ENCODE data around the gene HECTD4. TPM values are rescaled to one million over a fixed set of nuclear protein-coding genes. Genes with fewer than 3 reads are reported as not detected.

HECTD4 gene
- total RNA-seq, 2 experiments from 2014 or later: 34.5 to 62.4 TPM

DNA sequence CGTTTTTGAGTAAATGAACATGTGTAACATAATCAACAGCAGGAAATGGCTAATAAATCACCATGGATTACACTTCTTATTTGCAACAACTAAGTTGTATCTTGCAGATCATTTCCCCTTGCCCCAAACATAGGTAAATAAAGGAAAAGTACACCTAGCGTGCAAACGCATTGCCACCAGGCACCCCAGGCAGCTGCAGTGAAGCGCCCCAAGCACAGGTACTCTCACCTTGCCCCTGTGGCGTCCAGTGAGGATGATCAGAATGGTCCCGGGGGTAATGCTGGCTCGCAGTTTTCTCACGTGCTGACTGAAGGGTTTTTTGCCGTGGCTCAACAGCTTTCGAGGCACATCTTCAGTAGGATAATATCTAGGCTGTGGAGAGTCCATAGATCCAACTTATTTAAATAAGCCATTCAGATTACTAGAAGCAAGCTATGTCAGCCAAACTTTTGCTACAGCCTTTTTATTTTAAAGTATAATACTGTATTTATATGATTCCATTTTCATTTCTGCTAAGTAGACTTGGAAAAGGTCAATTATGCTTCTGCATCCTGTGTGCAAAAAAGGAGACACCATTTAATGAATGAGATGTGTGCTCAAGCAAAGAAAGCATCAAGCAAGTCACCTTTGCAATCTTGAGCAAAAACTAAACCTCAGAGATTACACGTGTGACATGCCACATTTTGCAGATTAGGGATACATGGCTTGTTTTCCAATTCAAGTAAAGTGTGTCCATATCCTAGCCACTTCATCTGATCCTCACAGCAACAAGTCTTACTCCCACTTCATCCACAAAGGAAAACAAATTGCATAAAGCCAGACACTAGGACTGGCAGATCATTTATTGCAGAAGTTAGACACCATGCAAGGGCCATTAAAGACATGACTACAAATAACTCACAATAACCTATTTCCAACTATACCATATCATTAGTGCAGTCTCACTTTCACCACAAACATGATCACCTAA is 24.6 kb upstream of the HECTD4 start:
- Histone ChIP-seq H3K27ac (ENCODE audit: low read depth, low read length, poor library complexity, severe bottlenecking) (no peak overlapping the region), H3K9me2 (ENCODE audit: insufficient read depth, low read length) (no peaks in the 10 kb centered on the region), H3K4me1 (ENCODE audit: insufficient read depth, low read length, poor library complexity, severe bottlenecking) (peaks cover 33% of the 10 kb centered on the region), H3K9me3 (ENCODE audit: low read length) (no peaks in the 10 kb centered on the region), H3K4me3 (ENCODE audit: low read depth, low read length, poor library complexity, severe bottlenecking) (peak overlapping the region; percentile 81), H2AFZ (ENCODE audit: low read length) (no peak overlapping the region), H3K36me3 (ENCODE audit: insufficient read depth, low read length) (peaks cover 60% of the 10 kb centered on the region), H4K20me1 (ENCODE audit: insufficient read depth, low read length) (peaks cover 29% of the 10 kb centered on the region), H3K4me2 (ENCODE audit: low read length) (peak overlapping the region; percentile 95), H3K79me2 (ENCODE audit: insufficient read depth, low read depth, low read length) (peaks cover 41% of the 10 kb centered on the region)
- POLR2A ChIA-PET: interaction anchor here (0.5 to 0.6 kb wide), 2 partner anchors 136 to 1812 kb away, joined by 3 read pairs; no protein-coding TSS in a partner anchor
- no TSS peak for BruUV-seq (replicated peaks)
- intact Hi-C loops (cut with micrococcal nuclease; ENCODE audit: unreplicated experiment): no loop called here
- TF ChIP-seq CTCF (conservative IDR thresholded peaks at IDR 0.05; ENCODE audit: low read length) (no peak), EZH2phosphoT487 (IDR thresholded peaks at IDR 0.05; ENCODE audit: borderline replicate concordance, low read depth, low read length) (no peak)
- CTCF ChIA-PET (ENCODE audit: unreplicated experiment): interaction anchor here (0.5 kb wide), 1 partner anchor 216 kb away, joined by 5 read pairs; no protein-coding TSS in a partner anchor
- no peak for DNase-seq (ENCODE audit: low spot score)

DNA sequence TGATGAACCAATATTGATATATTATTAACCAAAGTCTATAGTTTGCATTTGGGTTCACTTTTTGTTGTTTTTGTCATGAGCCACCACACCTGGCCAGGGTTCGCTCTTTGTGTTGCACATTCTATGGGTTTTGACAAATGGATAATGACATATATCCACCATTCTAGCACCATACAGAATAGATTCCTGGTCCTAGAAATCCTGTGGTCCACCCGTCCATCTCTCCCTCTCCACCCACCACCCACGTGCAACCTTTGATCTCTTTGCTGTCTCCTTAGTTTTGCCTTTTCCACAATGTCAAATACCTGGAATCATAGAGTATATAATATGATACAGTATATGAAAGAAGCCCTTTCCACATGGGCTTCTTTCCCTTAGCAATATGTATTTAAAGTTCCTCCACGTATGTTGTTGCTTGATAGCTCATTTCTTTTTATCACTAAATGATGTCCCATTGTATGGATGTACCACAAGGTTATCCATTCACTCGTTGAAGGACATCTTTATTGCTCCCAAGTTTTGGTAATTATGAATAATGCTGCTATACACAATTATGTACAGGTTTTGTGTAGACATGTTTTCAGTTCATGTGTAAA is 19.8 kb upstream of the HECTD4 start:
- DNase-seq (ENCODE audit: low spot score): no peak
- Histone ChIP-seq H3K36me3 (ENCODE audit: insufficient read depth, low read length) (peaks cover 38% of the 10 kb centered on the region), H3K4me3 (ENCODE audit: low read depth, low read length, poor library complexity, severe bottlenecking) (no peak overlapping the region), H3K9me3 (ENCODE audit: low read length) (no peaks in the 10 kb centered on the region), H3K4me2 (ENCODE audit: low read length) (no peak overlapping the region), H3K27ac (ENCODE audit: low read depth, low read length, poor library complexity, severe bottlenecking) (no peak overlapping the region), H3K4me1 (ENCODE audit: insufficient read depth, low read length, poor library complexity, severe bottlenecking) (peaks cover 17% of the 10 kb centered on the region), H2AFZ (ENCODE audit: low read length) (no peak overlapping the region), H4K20me1 (ENCODE audit: insufficient read depth, low read length) (peaks cover 16% of the 10 kb centered on the region; the same call in 1 of the 2 replicates), H3K9me2 (ENCODE audit: insufficient read depth, low read length) (no peaks in the 10 kb centered on the region), H3K79me2 (ENCODE audit: insufficient read depth, low read depth, low read length) (peaks cover 17% of the 10 kb centered on the region; the same call in 1 of the 2 replicates)
- BruUV-seq (replicated peaks): no TSS peak
- intact Hi-C loops (cut with micrococcal nuclease; ENCODE audit: unreplicated experiment): no loop called here
- TF ChIP-seq EZH2phosphoT487 (IDR thresholded peaks at IDR 0.05; ENCODE audit: borderline replicate concordance, low read depth, low read length): no peak
- no peak for TF ChIP-seq CTCF (conservative IDR thresholded peaks at IDR 0.05; ENCODE audit: low read length)
- ChIA-PET CTCF (ENCODE audit: unreplicated experiment) (no interaction called here), POLR2A (interaction anchor here (0.5 to 1.5 kb wide), 6 partner anchors 8 to 285 kb away, joined by 3 to 4 read pairs (median 4); no protein-coding TSS in a partner anchor)
